HepG2 (cell line): ENCODE results near the gene RHOG. TPM values are rescaled to one million over a fixed set of nuclear protein-coding genes. Genes with fewer than 3 reads are reported as not detected.

ENCODE experiments used
- CBX5 ChIP-seq: sonication (generic); formaldehyde crosslinking; IDR thresholded peaks from 2 replicates; pipeline ENCODE4 v1.4.0; 2020; ENCODE audit warnings: missing genetic modification reagents, borderline replicate concordance
- FOXO1 ChIP-seq: sonication (generic); formaldehyde crosslinking; IDR thresholded peaks from 2 replicates; pipeline ENCODE4 v1.4.0; 2020; ENCODE audit warnings: missing genetic modification reagents
- GMEB2 ChIP-seq: IDR thresholded peaks from 2 replicates; pipeline ENCODE4 v1.6.1; 2016; ENCODE audit warnings: missing biosample characterization, missing genetic modification reagents, low read depth
- IKZF4 ChIP-seq: sonication (generic); formaldehyde crosslinking; IDR thresholded peaks from 2 replicates; pipeline ENCODE4 v1.5.1; 2020; ENCODE audit warnings: borderline replicate concordance, mild to moderate bottlenecking, low read depth, missing genetic modification reagents; ENCODE audit errors: not compliant biosample characterization
- KLF16 ChIP-seq, 2 experiments: sonication (generic) in 1 of 2; formaldehyde crosslinking in 1 of 2; IDR thresholded peaks; 2 replicates each; pipeline versions ENCODE4 v1.6.1 to v1.8.0; 2016 to 2023; ENCODE audit warnings: missing genetic modification reagents in 2 of 2, missing compliant biosample characterization in 1 of 2
- MYC ChIP-seq: sonication (generic); formaldehyde crosslinking; IDR thresholded peaks from 2 replicates; pipeline ENCODE4 v1.9.0; 2021; ENCODE audit warnings: missing genetic modification reagents, borderline replicate concordance
- NCOA1 ChIP-seq: sonication (generic); formaldehyde crosslinking; IDR thresholded peaks from 2 replicates; pipeline ENCODE4 v1.9.0; 2021; ENCODE audit warnings: missing genetic modification reagents
- SATB2 ChIP-seq: sonication (generic); formaldehyde crosslinking; IDR thresholded peaks from 2 replicates; pipeline ENCODE4 v1.5.0; 2020; ENCODE audit warnings: missing genetic modification reagents
- YY1 ChIP-seq: IDR thresholded peaks from 2 replicates; pipeline ENCODE4 v1.6.1; 2011; ENCODE audit warnings: low read length, low read depth, moderate library complexity, mild to moderate bottlenecking; ENCODE audit not compliant: insufficient read depth, insufficient replicate concordance
- ZNF234 ChIP-seq: sonication (generic); formaldehyde crosslinking; conservative IDR thresholded peaks from 2 replicates; pipeline ENCODE4 v1.5.1; 2020; ENCODE audit warnings: mild to moderate bottlenecking, missing genetic modification reagents
- ZNF318 ChIP-seq: sonication (generic); formaldehyde crosslinking; IDR thresholded peaks from 2 replicates; pipeline ENCODE4 v1.4.0; 2020; ENCODE audit warnings: mild to moderate bottlenecking, missing genetic modification reagents
- ZXDC ChIP-seq: sonication (generic); formaldehyde crosslinking; IDR thresholded peaks from 2 replicates; pipeline ENCODE4 v1.5.0; 2020; ENCODE audit warnings: mild to moderate bottlenecking, missing genetic modification reagents
- polyA plus RNA-seq, 8 experiments: library from polyadenylated mRNA; depleted of rRNA in 3 of 8; stranded (reverse) in 7 of 8; unstranded in 1 of 8; fragments of >200 nt; fragmentation: Illumina TruSeq in 4 of 8; extraction: Trizol in 4 of 8; gene quantifications; 2 replicates each; pipeline versions ENCODE4 v1.2.1 to v1.2.3, GENCODE V29; 2011 to 2016; ENCODE audit warnings: low read depth in 4 of 8, missing spikeins in 1 of 8, mixed read lengths in 1 of 8; ENCODE audit not compliant: insufficient read depth in 1 of 8
- total RNA-seq, 5 experiments: library from RNA; depleted of rRNA; stranded (reverse); fragments of >200 nt; fragmentation: Illumina TruSeq; extraction: Trizol; gene quantifications; 2 replicates each; pipeline ENCODE4 v1.2.3, GENCODE V29; 2016; ENCODE audit warnings: low read depth in 1 of 5
- TF ChIP-seq, protein P1 (sequence below): sonication (generic); formaldehyde crosslinking; IDR thresholded peaks from 2 replicates; pipeline ENCODE4 v1.5.0; 2020; ENCODE audit warnings: missing genetic modification reagents
- TF ChIP-seq, protein P2 (sequence below): IDR thresholded peaks from 2 replicates; pipeline ENCODE4 v1.6.1; 2016; ENCODE audit warnings: mild to moderate bottlenecking, missing biosample characterization, missing genetic modification reagents

Gene RHOG
- total and polyA plus RNA-seq, 2 of the 13 experiments (the other 11 are each of a cell fraction or from before 2014, with no cell fraction given): 7.7 to 23.4 TPM

DNA sequence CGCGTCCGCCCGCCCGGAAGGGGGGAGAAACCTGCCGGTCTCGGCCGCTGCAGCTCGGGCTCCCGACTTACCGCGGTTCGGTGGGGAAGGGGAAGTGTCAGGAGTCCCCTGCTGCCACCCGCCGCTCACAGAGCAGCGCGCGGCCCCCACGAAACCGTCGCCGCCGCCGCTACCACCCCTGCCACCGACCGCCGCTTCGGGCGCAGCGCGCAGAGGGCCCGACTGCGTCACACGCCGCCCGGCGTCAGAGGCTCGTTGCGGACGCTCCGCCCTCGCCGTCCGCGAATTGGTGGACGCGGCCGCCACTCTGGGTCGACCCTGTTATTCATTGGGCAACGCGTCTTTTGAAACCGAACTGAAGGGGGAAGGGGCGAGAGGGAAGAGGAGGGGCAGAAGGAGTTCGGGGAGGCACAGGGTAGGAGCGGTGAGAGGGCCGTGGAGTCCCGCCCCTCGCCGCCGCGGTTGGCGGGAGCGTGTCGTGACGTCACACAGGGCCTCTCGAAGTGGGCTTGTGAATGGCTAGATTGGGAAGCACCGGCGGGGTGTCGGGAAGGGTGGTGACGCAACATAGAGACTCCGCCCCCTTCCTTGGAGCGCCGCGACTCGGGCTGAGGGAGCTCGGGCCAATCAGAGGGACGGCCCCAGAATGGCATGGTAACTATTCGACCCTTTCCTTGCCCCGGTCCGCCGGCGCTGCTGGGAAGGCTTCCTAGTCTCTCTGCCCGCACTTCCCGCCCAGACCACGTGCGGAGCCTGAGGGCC lies 43.2 kb downstream of the RHOG start, which contains the start of gene NUP98 (continued):
- no peak; the same call in 1 of the 2 replicates for TF ChIP-seq ZNF318 (CRISPR knock-in tag)
- TF ChIP-seq, protein P1, sequence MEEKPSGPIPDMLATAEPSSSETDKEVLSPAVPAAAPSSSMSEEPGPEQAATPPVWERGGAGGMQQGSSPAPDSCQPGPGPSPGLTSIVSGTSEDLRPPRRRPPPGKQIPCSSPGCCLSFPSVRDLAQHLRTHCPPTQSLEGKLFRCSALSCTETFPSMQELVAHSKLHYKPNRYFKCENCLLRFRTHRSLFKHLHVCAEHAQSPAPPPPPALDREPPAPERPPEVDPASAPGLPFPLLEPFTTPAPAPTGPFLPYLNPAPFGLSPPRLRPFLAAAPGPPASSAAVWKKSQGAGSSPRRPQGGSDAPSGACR (CRISPR knock-in tag): no peak
- no peak for TF ChIP-seq ZNF234
- TF ChIP-seq NCOA1 (CRISPR knock-in tag): peak; percentile 85; the same call in 1 of the 2 replicates
- TF ChIP-seq SATB2 (CRISPR knock-in tag): 0 out of 2 replicates have a peak, but pooled peaks have one; percentile 57
- no peak for TF ChIP-seq ZXDC (CRISPR knock-in tag)
- TF ChIP-seq KLF16 (CRISPR knock-in tag; IDR thresholded peaks at IDR 0.05): no peak; a peak in 1 of 4 replicates
- peak; percentile 62 for TF ChIP-seq YY1
- TF ChIP-seq FOXO1 (CRISPR knock-in tag): peak; percentile 36; the same call in 1 of the 2 replicates
- peak; percentile 92 for TF ChIP-seq MYC
- peak; percentile 89 for TF ChIP-seq GMEB2
- TF ChIP-seq, protein P2, sequence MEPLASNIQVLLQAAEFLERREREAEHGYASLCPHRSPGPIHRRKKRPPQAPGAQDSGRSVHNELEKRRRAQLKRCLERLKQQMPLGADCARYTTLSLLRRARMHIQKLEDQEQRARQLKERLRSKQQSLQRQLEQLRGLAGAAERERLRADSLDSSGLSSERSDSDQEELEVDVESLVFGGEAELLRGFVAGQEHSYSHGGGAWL (CRISPR knock-in tag): peak; percentile 78
- TF ChIP-seq IKZF4 (CRISPR knock-in tag): peak; percentile 86
- peak; percentile 48; the same call in 1 of the 2 replicates for TF ChIP-seq CBX5
